HG02885 (cell line): ENCODE results near the gene NUDCD3.
"Not testable (repeated sequence)": the region's sequence is repeated elsewhere in the genome, so short reads cannot be mapped to it uniquely, and the experiment has no call there.

Experiments
- ATAC-seq: cut with Tn5 transposase; IDR thresholded peaks from one replicate; pipeline ENCODE4 v1.9.1; 2021; ENCODE audit warnings: mild to moderate bottlenecking; ENCODE audit not compliant: unreplicated experiment, poor library complexity

The NUDCD3 gene

DNA sequence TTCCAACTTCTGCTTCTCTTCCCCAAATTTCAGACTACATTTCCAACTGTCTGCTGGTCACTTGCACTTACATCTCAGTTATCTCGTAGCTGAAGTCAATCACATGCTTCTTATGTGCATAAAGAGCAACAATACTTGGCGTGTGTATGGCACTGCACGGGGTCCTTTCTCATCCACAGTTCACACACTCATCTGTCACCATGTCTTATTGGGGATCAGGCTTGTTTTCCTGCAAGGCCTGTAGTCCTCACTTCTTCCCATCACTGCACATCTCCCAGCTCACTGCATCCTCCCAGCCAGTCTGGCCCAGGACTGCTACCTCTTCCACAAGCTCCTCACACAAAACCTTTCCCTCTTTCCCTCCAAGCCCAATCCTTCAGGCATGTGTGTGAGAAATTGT lies 35.3 kb downstream of the NUDCD3 start:
- ATAC-seq: no peak

DNA sequence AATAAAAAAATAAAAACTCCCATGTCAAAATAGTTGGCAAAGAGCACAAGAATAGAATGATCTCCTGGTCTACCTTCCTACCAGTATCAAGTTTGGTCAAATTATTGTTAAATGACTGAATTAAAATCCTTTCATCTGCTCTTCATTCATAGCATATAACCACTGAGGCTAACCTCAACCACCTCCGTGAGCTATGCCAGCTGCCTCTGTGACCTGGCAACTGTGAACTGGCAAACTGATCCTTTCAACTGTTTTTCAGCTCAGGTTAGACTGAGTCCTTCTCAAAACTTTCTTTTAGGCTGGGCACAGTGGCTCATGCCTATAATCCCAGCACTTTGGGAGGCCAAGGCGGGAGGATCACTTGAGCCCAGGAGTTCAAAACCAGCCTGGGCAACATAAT lies 36.1 kb downstream of the NUDCD3 start:
- ATAC-seq: no peak

DNA sequence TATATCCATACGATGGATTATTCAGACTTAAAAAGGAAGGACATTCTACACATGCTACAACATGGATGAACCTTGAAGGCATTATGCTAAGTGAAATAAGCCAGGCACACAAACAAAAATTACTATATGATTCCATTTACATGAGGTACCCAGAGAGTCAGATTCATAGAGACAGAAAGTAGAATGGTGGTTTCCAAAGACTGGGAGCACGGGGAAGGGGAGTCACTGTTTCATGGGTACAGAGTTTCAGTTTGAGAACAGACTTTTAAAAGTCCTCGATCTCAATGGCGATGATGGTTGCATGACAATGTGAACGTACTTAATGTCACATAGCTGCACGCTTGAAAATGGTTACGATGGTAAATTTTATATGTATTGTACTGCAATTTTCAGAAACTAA lies 39.3 kb downstream of the NUDCD3 start:
- no peak for ATAC-seq

DNA sequence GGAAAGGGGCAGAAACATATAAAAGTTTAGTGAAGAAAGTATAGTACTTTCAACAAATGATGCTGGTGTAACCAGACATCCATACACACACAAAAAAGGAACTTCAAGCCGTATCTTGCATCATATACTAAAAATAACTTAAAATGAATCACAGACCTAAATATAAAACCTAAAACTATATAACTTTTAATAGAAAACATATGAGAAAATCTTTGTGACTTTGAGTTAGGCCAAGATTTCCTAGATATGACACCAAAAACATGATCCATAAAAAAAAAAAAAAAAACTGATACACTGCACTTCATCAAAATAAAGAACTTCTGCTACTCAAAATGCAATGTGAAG lies 40.9 kb downstream of the NUDCD3 start:
- no peak for ATAC-seq

DNA sequence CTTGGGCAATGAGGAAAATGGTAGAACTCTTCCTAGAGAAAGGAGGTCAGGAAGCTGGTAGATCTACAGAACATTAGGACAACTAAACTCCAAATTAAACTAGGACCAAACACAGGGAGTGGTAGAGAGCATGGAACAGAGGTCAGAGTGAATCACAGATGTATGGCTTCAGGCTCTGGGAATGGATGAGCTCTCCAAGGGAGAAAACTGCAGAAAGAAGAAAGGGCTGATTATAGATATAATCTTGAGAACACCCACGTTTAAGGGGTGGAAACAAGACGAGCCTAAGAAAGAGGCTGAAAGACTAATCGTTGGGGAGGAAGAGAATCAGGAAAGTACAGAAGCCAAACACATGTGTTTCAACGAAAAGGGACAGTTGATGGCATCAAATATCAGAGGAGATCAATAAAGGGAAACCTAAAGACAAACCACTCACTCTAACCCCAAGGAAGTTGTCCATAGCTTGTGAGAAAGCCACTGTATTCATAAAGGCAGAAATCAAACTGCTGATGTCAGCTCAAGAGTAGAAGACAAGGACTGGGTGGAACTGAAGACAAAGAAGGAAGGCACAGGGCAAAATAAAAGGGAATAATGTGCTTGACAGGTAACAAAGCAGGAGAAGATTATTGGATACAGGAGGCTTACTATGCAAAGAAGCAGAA lies 41.4 kb downstream of the NUDCD3 start:
- ATAC-seq: no peak

DNA sequence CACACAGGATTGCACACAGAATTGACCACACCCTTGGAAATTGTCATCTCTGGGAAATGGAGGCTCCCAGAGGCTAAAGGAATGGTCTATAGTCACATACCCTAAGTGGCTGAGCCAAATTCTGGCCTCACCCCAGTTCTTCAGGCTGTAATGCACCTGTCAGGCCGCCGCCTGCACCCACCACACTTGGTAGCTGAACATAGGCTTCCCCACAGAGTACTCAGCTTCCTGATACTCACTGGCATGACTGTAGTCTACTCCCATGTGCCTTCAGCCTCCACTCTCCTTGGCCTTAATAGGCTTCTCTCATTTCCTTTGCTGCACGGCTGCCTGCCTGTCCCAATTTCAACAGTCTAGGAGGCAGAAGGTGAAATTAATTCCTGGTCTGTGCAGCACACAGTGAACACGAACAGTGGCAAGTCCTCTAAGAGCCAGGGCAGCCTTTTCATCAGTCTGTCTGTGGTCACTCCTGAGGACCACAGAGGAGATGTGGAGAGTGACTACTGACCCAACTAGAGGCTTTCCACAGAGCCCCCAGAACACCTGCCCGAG lies 42.5 kb downstream of the NUDCD3 start:
- no peak for ATAC-seq

DNA sequence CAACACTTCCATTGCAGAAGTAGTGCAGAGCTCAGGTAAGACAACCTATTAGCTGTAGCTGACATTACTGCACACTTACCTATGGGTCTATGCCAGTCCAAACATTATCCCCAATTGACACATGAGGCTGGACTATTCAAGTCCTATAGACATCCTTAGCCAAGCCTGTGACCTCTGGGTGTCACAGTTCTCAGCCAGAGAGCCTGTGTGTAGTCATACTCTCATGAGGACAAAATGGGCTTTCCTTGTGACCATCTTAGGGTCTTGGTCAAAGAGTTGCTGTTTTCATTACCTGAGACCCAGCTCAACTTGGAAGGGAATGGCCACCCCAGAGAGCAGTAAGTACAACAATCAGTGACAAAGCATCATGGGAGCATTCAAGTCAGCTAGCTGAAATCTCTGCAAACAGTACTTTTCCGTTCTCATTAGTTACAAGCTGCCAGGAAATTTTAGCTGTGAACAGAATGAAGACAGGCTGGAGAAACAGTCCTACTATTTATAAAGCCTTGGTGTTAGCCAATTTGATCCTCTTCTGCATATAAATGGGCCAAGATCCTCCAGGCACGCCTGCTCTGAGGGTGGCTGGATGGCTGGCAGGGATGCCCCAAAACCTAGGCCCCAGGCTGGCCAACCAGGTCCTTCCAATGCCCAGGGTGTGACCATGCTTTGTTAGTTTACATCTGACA lies 44.3 kb downstream of the NUDCD3 start:
- no peak for ATAC-seq

DNA sequence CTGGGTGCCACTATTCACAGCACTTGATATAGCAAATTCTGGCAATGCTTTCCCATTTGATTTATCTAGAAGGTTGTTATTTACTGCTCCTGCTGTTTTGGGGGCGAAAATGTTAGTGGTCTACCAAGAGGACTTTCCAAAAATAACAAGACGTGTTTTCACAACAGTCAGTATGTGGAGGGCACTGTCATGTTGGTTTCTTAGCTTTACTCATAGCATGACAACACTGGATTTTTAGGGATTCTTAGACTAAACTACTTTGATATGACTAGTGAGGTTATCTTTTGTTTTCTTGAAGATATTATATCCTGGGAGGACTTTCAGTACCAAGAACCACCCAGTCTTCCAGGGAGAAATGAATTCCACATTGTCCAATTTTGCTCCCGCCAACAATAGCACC lies 49.4 kb downstream of the NUDCD3 start:
- ATAC-seq: no peak

DNA sequence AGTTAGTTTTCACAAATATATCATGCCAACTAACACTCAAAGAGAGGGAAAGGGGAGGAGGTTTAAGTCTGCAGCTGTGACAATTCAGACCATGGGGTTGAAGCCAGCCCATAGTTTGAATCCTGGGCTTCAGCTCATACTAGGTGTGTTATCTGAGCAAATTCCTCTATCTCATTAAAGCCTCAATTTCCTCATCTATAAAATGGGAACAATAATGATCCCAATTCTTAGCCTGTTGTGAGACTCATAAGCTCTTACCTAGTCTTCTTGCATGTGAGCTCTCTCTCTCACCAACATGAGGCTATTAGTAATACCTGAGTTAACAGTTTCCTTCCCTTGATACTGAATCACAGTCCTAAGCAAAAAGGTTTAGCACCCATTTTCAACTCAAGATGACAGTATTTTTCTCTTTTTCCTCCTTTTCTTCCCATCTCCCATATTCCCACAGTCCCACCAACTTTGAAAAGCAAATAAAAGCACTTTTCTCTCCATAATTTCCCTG lies 49.8 kb downstream of the NUDCD3 start:
- no peak for ATAC-seq

DNA sequence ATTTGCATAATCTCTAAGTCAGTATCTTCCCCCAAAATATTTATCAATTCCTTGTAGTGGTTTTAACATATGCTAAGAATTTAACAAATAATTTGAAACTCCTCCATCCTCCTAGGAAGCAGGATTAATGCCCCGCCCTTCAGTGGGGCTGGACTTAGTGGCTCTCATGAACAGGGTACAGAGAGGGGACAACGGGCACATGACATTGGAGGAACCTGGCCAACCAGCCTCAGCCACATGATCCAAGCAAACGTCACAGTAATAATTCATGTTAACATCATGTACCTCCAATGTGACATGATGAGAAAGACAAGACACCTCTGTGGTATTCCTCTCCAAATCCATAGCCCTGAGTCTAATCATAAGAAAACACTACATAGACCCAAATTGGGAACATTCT lies 50.5 kb downstream of the NUDCD3 start:
- no peak for ATAC-seq

DNA sequence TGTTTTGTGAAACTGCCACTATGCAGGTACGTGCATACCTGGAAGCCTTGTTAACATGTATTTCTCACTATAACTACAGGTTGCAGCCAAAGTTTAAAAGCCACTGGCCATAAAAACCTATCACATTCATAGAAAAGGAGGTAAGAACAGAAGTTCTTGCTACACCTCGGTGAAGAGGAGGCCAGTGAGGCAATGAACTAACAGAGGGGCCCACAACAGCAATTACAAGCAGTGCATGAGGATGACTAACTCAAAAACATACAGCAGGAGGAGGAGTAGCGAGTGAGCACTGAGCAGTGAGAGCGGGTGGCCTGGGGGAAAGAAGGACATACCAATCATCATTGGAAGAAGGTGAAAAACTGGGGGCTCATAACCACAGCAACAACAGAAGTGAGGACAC lies 51.6 kb downstream of the NUDCD3 start:
- ATAC-seq: no peak

DNA sequence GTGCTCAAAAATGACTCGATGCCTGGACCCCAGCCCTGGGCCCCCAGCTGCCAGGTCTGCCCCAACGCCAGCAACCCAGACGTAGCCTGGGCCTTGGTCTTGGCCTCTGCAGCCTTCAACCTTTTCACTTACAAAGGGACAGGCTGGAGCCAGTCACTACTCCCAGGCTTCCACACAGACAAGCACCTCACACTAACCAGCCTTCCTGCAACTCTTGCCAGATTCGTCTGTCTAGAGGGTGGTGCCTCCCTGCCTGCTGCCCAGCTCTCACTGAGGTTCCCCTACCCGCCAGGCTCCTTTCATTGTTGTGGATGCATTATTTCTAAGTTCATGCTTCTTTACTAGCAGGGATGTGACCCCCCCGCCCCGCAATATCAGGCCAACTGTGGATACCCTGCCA lies 56.3 kb downstream of the NUDCD3 start:
- ATAC-seq: no peak

DNA sequence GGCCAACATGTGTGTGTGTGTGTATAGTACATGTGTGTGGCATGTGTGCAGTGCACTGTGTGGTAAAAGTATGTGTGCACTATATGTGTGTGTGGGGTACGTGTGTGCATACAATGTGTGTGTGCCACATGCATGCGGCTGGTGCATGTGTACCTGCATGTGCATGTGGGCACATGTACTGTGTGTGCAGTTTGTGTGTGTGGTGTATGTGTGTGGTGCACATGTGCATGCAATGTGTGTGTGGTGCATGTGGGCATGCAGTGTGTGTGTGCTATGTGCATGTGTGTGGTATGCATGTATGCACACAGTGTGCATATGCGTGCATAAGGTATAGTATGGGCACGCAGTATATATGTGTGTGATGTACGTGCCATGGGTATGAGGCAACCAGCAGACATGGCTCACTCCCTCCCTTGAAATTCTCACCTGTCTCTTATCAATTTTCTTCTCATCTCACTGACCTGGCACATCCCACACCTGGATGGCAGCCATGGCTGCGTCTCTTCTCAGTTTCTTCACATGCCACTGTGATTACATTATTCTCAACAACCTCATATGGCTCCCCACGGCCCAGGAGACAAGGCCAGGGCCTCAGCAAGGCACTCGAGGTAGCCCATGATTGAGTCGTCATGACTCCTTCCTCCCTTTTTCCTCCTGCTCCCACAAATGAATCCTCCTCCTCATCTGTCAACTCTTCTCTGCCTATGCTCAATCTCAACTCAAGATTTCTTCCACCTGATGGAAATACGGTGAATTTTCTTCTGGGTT lies 57.0 kb downstream of the NUDCD3 start:
- ATAC-seq: no peak

DNA sequence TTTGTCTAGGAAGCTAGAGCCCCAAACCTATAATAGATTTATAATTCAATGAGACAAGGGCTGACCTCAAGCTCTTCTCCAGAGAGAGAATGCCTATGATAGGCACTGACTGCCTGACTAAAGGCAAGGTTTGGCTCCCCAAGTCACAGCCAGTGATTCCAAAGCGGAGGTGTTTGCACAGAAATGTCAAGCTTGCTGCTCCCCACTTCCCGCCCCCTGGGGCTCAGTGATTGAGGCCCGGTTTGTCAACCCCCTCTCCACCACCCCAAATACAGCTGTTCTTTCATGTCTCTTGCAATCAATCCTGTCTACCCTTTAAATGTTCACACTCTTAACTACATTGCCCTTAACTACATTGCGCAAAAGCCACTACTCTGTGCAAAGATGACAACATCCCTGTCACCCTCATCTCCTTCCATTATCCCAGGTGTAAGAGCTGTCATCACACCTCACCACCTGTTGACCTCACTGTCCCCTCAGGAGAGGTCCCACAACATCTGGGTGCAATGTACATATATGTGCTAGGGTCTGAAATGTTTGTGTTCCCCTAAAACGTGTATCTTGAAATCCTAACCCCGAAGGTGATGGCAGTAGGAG lies 58.0 kb downstream of the NUDCD3 start:
- ATAC-seq: no peak

DNA sequence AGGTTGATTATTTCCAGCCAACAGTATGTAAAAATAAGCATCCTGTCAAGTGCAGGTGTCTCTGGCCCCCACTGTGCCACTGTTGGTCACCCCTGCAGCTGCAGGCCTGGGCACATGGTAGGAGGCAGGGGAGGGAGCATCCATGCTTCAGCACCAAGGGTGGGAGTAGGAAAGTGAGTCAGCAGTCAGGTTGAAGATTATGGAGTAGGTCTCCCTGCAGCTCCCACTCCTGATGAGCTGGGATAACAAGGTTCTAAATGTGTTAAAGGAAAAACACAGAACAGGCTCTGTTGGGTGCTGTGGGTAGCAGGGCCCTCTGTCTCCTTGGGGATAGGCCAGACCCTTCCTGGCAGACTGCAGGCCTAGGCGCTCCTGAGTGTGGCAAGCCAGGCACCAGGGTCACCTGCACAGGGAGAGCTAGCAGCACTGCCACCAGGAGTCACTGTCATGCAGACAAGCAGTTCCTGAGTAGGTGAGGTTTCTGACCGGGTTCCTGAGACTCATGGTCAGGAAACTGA lies 59.3 kb downstream of the NUDCD3 start:
- ATAC-seq: peak; percentile 81

DNA sequence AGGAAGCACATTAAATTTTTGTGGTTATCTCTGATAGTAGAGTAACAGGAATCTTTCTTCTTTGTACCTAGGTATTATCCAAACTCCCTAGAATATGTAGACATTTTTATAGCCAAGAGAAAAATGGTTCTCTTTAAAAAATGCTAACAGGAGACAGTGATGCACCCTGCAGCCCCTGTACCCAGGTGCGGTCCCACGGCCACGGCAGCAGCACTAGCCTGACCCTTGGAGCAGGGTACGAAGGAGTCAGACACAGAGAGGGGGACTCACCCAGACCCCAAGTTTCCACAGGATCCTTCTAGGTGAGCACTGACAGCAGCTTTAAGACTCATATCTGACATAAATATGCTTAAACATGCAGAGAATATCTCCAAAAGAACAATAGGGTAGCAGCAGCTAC lies 60.4 kb downstream of the NUDCD3 start:
- no peak for ATAC-seq

DNA sequence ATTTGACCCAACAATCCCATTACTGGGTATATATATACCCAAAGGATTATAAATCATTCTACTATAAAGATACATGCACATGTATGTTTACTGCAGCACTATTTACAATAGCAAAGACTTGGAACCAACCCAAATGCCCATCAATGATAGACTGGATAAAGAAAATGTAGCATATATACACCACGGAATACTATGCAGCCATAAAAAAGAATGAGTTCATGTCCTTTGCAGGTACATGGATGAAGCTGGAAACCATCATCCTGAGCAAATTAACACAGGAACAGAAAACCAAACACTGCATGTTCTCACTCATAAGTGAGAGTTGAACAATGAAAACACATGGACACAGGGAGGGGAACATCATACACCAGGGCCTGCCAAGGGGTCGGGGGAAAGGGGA lies 65.7 kb downstream of the NUDCD3 start:
- not testable (repeated sequence) for ATAC-seq

DNA sequence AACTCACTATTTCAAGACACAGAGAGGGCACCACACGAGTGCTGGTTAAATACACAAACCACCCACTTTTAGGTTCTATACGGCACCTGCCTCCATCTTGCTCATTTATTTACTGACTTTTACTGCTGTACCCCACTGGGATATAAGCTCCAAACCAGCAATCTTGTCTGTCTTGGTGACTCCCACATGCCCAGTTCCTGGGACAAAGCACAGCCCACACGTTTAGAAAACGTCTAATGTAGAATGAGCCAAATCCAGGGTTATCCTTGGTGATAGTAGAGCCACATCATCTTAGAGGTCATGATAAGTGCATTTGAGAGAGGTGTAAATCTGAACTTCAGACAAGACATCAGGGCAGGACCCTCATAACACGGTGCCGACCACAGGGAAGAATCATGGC lies 73.5 kb downstream of the NUDCD3 start:
- ATAC-seq: no peak

DNA sequence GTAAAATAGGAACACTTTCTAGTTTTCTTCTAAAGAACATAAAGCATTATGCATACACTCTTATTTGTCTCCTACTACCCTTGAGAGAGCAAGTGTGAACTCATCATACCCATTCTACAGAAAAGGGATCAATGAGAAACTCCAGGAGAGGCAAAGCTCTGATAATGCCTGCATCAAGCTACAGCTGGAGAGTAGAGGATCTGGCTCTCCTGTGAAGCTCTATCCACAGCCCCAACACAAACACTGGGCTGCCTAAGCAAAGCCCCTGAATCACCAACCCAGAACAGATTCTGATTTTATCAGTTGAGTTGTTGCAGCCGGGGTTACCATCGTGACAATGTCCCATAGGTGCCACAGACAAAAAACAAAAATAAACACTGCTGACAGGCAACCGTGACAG lies 74.9 kb downstream of the NUDCD3 start:
- ATAC-seq: no peak

DNA sequence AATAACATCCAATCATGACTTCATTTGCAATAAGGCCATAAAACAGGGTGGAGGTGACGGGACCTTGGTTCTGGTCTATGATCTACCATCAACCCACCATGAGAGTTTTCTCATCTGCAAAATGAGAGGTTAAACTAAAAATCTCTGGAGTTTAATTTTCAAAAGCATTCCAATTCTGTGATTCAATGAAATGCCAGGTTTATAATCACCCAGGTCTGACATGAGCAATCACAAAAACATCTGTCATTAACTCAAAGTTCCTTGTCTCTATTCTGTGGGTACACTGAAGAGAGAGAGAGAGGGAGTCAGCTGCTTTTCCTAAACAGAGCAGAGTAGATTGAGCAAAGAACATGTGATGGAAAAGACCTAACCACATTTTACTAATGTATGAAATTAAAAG lies 75.4 kb downstream of the NUDCD3 start:
- no peak for ATAC-seq

DNA sequence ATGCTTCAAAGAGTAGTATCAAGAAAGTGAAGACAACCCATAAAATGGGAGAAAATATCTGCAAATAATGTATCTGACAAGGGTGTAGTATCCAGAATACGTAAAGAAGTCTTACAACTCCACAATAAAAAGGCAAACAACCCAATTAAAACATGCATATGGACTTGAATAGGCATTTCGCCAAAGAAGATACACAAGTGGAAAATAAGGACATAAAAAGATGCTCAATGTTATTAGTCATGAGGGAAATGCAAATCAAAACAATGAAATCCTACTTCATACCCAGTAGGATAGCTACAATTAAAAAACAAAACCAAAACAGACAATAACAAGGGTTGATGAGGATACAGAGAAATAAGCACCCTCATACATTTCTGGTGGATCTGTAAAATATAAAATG lies 79.2 kb downstream of the NUDCD3 start:
- ATAC-seq: no peak
